Measurements from ENCODE around the gene DENND1A.

- TF ChIP-seq SETDB1 (CRISPR knock-in tag; IDR thresholded peaks at IDR 0.05; ENCODE audit: borderline replicate concordance) (no peak), ZNF275 (CRISPR knock-in tag; IDR thresholded peaks at IDR 0.05; ENCODE audit: borderline replicate concordance) (no peak), SRF (IDR thresholded peaks at IDR 0.05; ENCODE audit: low read depth, low read length) (no peak), NPAS2 (CRISPR knock-in tag; IDR thresholded peaks at IDR 0.05; ENCODE audit: borderline replicate concordance) (no peak), ZFX (CRISPR knock-in tag; IDR thresholded peaks at IDR 0.05; ENCODE audit: low read depth) (no peak), UBTF (CRISPR knock-in tag; IDR thresholded peaks at IDR 0.05) (no peak), IRF2 (CRISPR knock-in tag; IDR thresholded peaks at IDR 0.05) (no peak), ZNF224 (CRISPR knock-in tag; IDR thresholded peaks at IDR 0.05) (no peak)
- TF ChIP-seq, protein P1, sequence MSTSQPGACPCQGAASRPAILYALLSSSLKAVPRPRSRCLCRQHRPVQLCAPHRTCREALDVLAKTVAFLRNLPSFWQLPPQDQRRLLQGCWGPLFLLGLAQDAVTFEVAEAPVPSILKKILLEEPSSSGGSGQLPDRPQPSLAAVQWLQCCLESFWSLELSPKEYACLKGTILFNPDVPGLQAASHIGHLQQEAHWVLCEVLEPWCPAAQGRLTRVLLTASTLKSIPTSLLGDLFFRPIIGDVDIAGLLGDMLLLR (CRISPR knock-in tag; IDR thresholded peaks at IDR 0.05) = no peak
- TF ChIP-seq, protein P2, sequence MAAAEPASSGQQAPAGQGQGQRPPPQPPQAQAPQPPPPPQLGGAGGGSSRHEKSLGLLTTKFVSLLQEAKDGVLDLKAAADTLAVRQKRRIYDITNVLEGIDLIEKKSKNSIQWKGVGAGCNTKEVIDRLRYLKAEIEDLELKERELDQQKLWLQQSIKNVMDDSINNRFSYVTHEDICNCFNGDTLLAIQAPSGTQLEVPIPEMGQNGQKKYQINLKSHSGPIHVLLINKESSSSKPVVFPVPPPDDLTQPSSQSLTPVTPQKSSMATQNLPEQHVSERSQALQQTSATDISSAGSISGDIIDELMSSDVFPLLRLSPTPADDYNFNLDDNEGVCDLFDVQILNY (CRISPR knock-in tag; conservative IDR thresholded peaks at IDR 0.05) = no peak
Measured at GRCh38 chr9:123344192-123344949, 585.6 kb downstream of the DENND1A start.
